SK-N-MC (cell line): ENCODE data around the gene NXNL2.

Source experiments
- EZH2 ChIP-seq: fragments of 200-600 bp; sonication (generic); IDR thresholded peaks from one replicate; pipeline ENCODE4 v1.6.1; 2017; ENCODE audit warnings: antibody characterized with exemption
- FOXP2 ChIP-seq: optimal IDR thresholded peaks from 2 replicates; pipeline ENCODE3; 2011; ENCODE audit warnings: mild to moderate bottlenecking, moderate library complexity; ENCODE audit not compliant: insufficient read depth; ENCODE audit errors: extremely low read length, control extremely low read depth
- POLR2AphosphoS5 ChIP-seq: IDR thresholded peaks from 2 replicates; pipeline ENCODE4 v1.6.1; 2012; ENCODE audit warnings: mild to moderate bottlenecking, low read depth, low read length, borderline replicate concordance

DNA sequence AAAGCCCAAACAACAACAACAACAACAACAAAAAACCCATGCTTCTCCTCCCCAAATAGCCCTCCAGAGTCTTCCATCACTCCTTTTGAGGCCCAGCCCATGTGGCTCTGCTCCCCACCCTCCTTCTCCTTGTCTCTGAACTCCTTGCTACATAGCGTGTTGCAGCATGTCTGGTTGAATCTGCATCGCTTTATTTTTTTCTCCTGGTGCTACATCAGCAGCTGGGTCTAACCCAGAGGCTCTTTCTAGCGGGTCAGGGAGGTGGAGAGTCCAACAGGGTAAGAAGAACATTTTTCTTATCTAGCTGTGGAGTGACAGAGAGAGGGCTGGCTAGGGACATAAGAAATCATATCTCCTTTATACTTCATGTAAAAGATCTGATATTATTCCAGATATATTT, 18.4 kb downstream of the NXNL2 start:
- TF ChIP-seq EZH2 (no peak), POLR2AphosphoS5 (no peak), FOXP2 (no peak)
